NCI-H1694 treated with DMSO at 0.1 percent for 48 hours (cell line): ENCODE data around the gene PCDHA5.

Source experiments
- DNase-seq: peaks from one replicate; lab custom pipeline; 2025; lab: John Stamatoyannopoulos, UW

Gene PCDHA5

DNA sequence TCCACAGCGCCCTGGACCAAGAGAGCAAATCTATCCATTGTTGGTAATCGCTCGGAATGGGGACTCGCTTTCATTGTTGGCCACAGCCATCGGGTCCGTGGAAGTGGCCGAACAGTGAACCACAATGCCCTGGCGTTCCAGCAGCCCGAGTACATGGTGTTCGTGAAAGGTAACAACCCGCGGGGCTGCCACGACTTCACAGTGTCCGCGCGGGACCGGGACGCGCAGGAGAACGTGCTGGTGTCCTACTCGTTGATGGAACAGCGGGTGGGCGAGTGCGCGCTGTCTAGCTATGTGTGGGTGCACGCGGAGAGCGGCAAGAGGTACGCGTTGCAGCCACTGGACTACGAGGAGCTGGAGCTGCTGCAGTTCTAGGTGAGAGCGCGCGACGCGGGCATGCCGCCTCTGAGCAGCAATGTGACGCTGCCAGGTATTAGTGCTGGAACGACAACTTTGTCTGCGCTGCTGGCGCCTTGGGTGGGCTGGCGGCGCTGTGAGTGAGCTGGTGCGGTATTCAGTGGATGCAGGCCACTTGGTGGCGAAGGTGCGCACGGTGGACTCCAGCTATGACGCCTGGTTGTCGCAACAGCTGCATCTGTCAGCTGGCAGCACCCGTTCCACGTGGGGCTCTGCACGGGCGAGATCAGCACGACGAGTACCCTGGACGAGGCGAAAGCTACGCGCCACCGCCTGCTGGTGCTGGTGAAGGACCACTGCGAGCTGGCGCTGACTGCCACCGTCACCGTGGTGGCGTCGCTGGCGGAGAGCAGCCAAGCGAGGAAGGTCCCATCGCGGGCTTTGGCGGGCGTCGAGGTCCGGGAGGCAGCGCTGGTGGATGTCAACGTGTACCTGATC, 41.3 kb downstream of the PCDHA5 start:
- no peak for DNase-seq

DNA sequence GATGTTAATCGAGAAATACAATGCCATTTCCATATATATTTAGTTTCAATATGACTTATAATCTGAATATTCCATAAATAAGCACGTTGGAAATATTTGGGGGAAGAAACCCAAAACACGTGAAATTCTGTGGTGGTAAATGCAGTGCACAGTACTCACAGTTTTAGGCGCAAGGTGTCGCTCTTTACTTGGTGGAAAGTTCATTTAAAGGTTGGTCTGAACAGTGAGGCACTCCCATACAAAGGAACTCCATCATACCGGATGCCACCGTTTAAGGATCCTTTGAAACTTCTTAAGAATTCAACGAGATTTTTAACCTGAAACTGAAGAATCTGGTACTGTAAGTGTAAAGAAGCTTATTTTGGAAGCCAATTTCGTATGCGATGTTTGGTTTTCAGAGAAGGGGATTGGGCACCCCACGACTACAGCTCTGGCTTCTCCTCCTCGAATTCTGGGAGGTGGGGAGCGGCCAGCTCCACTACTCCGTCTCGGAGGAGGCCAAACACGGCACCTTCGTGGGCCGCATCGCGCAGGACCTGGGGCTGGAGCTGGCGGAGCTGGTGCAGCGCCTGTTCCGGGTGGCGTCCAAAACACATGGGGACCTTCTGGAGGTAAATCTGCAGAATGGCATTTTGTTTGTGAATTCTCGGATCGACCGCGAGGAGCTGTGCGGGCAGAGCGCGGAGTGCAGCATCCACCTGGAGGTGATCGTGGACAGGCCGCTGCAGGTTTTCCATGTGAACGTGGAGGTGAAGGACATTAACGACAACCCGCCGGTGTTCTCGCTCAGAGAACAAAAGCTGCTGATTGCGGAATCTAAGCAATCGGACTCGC, 47.5 kb downstream of the PCDHA5 start, which contains the start of gene PCDHA11:
Gene PCDHA11, plus strand, starts transcription at position 237 of the 834 bp plus-strand sequence. Its CDS starts 147 bp downstream, at position 384.
- peak; percentile 84 for DNase-seq

GRCh38 chr5:140869555-140869886, 48.1 kb downstream of the PCDHA5 start:
- DNase-seq, result peak; percentile 64

GRCh38 chr5:140870221-140871201, 49.1 kb downstream of the PCDHA5 start:
- no peak for DNase-seq
